DMS53 treated with DMSO at 0.1 percent for 48 hours (cell line): ENCODE data around the gene ICE1.
"Not testable (repeated sequence)": the region's sequence is repeated elsewhere in the genome, so short reads cannot be mapped to it uniquely, and the experiment has no call there.

ENCODE experiments used
- DNase-seq: peaks from one replicate; lab custom pipeline; 2025; ENCODE audit not compliant: unreplicated experiment; lab: John Stamatoyannopoulos, UW

Gene ICE1

GRCh38 chr5:5483880-5484598 is 61.6 kb downstream of the ICE1 start:
- DNase-seq: no peak

- DNase-seq: no peak
Measured at GRCh38 chr5:5486122-5486521, 63.6 kb downstream of the ICE1 start.

- DNase-seq: no peak
Measured at GRCh38 chr5:5487585-5488360, 65.3 kb downstream of the ICE1 start.

- DNase-seq: no peak
Measured at GRCh38 chr5:5490774-5491347, 68.4 kb downstream of the ICE1 start.

- DNase-seq: peak; percentile 69
Measured at GRCh38 chr5:5492087-5492933, 69.8 kb downstream of the ICE1 start.

DNA sequence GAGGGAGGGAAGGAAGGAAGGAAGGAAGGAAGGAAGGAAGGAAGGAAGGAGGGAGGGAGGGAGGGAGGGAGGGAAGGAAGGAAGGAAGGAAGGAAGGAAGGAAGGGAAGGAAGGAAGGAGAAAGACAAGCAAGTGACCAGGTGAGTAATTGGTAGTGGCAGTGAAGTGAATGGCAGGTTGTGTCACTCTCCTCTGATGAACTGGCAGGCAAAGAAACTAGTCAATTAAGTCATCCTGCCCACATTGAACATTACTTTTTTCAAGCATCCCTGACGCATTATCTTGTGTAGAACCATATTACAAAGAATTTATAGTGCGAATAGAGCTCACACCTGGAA is 70.4 kb downstream of the ICE1 start:
- not testable (repeated sequence) for DNase-seq

DNA sequence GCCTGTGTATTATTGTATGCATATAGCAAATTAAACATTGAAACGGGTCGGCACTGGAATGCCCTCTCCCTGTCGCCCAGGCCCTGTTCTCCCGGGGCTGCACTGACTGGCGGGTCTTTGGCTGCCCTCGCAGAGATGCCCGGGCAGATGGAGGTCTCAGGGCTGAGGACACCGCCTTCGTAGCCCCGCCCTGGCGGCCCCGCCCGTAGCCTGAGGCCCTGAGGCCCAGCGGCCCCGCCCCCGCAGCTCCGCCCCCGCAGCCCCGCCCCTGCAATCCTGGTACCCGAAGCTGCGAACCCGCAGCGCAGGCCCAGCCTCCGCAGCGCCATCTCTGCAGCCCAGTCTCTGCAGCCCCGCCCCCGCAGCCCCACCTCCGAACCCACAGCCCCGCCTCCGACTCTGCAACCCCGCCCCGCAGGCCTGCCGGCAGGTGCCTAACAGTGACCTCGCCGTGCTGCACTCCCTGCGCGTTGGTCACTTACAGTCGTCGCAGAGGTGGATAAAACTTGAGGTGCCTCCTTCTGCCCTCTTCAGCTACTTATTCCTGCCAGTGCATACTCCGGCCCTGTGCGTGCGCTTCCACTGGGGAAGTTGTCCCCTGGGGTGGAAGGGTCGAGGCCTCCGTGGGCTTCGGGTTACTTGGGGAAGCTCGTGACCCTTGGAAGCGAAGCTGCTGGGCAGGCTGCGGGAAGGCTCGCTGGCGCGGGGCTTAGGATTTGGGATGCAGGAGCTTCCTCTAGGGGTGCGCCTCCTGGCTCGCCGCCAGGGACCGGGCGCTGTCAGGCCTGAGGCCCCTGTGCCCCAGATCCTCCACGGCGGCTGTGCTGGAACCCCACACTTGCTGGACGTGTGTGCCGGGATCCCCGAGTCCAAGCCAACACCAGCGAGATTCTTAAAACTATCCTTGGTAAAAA is 72.3 kb downstream of the ICE1 start:
- DNase-seq: no peak

DNA sequence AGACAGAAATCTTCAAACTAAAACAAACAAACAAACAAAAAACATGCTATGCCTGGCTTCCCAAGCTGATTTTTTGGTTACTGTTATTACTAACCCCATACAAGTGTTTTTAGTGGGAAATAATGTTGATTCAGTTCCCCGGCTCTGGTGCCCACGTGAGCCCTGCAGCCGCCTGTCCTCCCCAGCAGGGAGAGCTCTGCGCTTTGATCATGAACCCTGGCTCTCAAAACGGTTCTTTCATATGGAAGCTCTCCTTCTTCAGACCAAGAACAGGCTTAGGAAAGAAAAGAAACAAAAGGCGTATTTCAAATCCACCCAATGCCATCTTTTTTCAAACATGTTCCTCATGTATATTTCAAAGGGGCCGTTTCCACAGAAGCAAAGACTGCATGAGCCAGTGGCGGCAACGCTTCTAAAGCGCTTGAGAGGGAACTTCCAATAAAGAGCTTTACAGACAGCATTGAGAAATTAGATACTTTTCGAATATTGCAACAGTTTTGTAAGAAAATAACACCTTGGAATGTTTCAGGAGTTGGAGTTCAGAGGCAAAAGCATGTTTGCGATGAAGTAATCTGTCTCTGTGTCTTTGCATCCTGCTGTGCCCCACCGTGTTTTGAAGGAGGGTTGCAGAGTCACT is 74.8 kb downstream of the ICE1 start:
- peak; percentile 50 for DNase-seq

DNA sequence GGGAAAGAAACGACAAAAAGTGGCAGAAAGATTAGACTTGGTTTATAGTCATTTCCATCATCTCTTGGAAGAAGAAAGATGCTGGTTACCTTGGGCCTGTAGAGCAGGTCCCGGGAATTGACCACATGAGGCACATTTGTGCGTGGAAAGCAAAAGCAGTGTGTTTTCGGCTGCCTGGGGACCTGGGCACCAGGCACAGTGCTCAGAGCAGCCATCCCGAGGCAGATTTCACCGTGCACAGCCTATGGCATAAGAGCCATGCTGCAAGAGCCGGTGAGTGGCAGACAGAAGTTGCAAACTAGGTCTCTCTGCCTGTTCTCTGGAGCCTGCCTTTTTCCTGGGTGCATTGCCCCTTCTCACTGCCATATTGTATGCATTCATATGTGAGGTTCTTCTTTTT is 77.0 kb downstream of the ICE1 start:
- DNase-seq: no peak

- no peak for DNase-seq
Measured at GRCh38 chr5:5504325-5504724, 81.8 kb downstream of the ICE1 start.

- no peak for DNase-seq
Measured at GRCh38 chr5:5505815-5506214, 83.3 kb downstream of the ICE1 start.

- no peak for DNase-seq
Measured at GRCh38 chr5:5508391-5508790, 85.9 kb downstream of the ICE1 start.

DNA sequence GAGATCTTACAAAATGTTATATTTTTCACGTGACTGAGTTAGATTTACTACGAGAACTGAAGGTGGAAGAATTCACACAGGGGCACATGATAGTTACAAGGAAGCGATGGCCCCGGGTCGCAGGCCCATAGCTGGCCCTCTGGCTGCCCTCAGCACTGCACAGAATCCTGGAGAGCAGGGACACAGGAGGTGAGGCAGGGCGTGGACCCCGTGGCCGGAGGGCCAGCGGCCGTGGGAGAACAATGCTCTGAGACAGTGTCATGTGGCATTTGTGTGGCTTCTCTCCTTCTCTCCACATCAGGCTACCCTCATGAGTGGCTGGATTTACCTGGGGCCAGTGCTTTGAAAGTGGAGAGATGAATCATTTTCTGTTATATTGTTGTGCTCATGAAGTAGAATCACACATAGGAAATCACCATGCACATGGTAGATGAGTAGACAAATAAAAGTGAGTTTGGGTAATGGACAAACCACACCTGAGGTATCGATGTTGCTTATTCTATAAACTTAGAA is 89.5 kb downstream of the ICE1 start:
- DNase-seq: no peak

DNA sequence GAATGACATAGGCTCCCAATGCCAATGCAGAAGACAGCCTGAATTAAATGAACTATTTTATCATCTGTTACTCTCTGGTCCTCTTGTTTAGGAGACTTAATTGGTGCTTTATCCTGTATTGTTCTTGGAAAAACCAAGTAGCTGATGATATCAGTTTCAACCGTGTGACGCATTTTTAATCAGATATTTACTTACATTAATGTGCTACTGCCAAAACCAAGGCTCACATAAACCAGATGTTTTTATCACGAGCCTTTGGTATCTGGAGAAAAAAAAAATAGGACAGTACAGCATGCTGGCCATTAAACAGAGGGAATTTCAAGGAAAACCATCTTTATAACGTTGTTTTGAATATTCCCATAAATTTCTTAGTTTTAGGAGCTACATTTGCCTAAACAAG is 90.1 kb downstream of the ICE1 start:
- no peak for DNase-seq

GRCh38 chr5:5520622-5521021 is 98.1 kb downstream of the ICE1 start:
- DNase-seq: not testable (repeated sequence)

DNA sequence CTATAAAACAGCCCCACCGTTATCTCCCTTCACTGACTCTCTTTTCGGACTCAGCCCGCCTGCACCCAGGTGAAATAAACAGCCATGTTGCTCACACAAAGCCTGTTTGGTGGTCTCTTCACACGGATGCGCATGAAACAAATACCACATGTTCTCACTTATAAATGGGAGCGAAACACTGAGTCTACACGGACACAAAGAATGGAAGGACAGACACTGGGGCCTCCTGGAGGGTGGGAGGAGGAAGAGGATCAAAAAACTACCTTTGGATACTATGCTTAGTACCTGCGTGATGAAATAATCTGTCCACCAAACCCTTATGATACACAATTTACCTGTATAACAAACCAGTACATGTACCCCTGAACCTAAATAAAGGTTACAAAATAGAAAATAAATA is 98.6 kb downstream of the ICE1 start:
- DNase-seq: no peak

- no peak for DNase-seq
Measured at GRCh38 chr5:5521478-5521877, 99.0 kb downstream of the ICE1 start.

GRCh38 chr5:5522336-5522735 is 99.9 kb downstream of the ICE1 start:
- no peak for DNase-seq

- peak; percentile 10 for DNase-seq
Measured at GRCh38 chr5:5523066-5523505, 100.6 kb downstream of the ICE1 start.

GRCh38 chr5:5524327-5524726 is 101.8 kb downstream of the ICE1 start:
- DNase-seq: no peak
